ENCODE data around the gene SLC12A3. TPM values are rescaled to one million over a fixed set of nuclear protein-coding genes. Genes with fewer than 3 reads are reported as not detected.

Gene SLC12A3
- total and polyA plus RNA-seq, 2 experiments from 2014 or later: not detected

GRCh38 chr16:56855201-56855600 is 9.8 kb upstream of the SLC12A3 start:
- H3K79me2 ChIP-seq: no peaks in the 10 kb centered on the region
- DNase-seq (ENCODE audit: low spot score): no peak
- H3K27me3 ChIP-seq: no peaks in the 10 kb centered on the region
- no peak overlapping the region for H2AFZ ChIP-seq
- H3K9me2 ChIP-seq (replicated peaks; ENCODE audit: insufficient read depth): no peaks in the 10 kb centered on the region
- no peak overlapping the region for H3K27ac ChIP-seq
- no peaks in the 10 kb centered on the region for H4K20me1 ChIP-seq (ENCODE audit: insufficient read depth, poor library complexity, severe bottlenecking)
- TF ChIP-seq EZH2 (IDR thresholded peaks at IDR 0.05; ENCODE audit: borderline replicate concordance): no peak
- TF ChIP-seq CTCF (IDR thresholded peaks at IDR 0.05; ENCODE audit: poor library complexity): no peak
- no peak for TF ChIP-seq EZH2phosphoT487 (IDR thresholded peaks at IDR 0.05; ENCODE audit: low read depth, severe bottlenecking, unreplicated experiment)
- H3K36me3 ChIP-seq (replicated peaks; ENCODE audit: insufficient read depth, low read depth): no peaks in the 10 kb centered on the region
- WGBS (ENCODE audit: low lambda C conversion rate, missing lambda C conversion rate): 98% methylated on average over 6 of the region's 6 CpGs
- peaks cover 14% of the 10 kb centered on the region for H3K4me1 ChIP-seq (ENCODE audit: insufficient read depth)
- H3K4me3 ChIP-seq: no peak overlapping the region
- no peaks in the 10 kb centered on the region for H3K9me3 ChIP-seq (ENCODE audit: low read depth)
- no peak overlapping the region for H3K4me2 ChIP-seq

GRCh38 chr16:56855946-56856345 is 9.1 kb upstream of the SLC12A3 start:
- no peaks in the 10 kb centered on the region for H4K20me1 ChIP-seq (ENCODE audit: insufficient read depth, poor library complexity, severe bottlenecking)
- H3K36me3 ChIP-seq (replicated peaks; ENCODE audit: insufficient read depth, low read depth): no peaks in the 10 kb centered on the region
- DNase-seq (ENCODE audit: low spot score): no peak
- H3K27ac ChIP-seq: peak overlapping the region; percentile 55
- H3K4me1 ChIP-seq (ENCODE audit: insufficient read depth): peaks cover 18% of the 10 kb centered on the region
- no peaks in the 10 kb centered on the region for H3K9me3 ChIP-seq (ENCODE audit: low read depth)
- no peaks in the 10 kb centered on the region for H3K79me2 ChIP-seq
- no peak overlapping the region for H2AFZ ChIP-seq
- TF ChIP-seq EZH2phosphoT487 (IDR thresholded peaks at IDR 0.05; ENCODE audit: low read depth, severe bottlenecking, unreplicated experiment) (no peak), EZH2 (IDR thresholded peaks at IDR 0.05; ENCODE audit: borderline replicate concordance) (no peak), CTCF (IDR thresholded peaks at IDR 0.05; ENCODE audit: poor library complexity) (no peak)
- H3K27me3 ChIP-seq: no peaks in the 10 kb centered on the region
- WGBS (ENCODE audit: low lambda C conversion rate, missing lambda C conversion rate): 56% methylated on average over 4 of the region's 4 CpGs
- H3K4me2 ChIP-seq: no peak overlapping the region
- H3K9me2 ChIP-seq (replicated peaks; ENCODE audit: insufficient read depth): no peaks in the 10 kb centered on the region
- no peak overlapping the region for H3K4me3 ChIP-seq

GRCh38 chr16:56856876-56857447 is 8.0 kb upstream of the SLC12A3 start:
- H3K36me3 ChIP-seq (replicated peaks; ENCODE audit: insufficient read depth, low read depth): no peaks in the 10 kb centered on the region
- TF ChIP-seq CTCF (IDR thresholded peaks at IDR 0.05; ENCODE audit: poor library complexity) (no peak), EZH2phosphoT487 (IDR thresholded peaks at IDR 0.05; ENCODE audit: low read depth, severe bottlenecking, unreplicated experiment) (no peak), EZH2 (IDR thresholded peaks at IDR 0.05; ENCODE audit: borderline replicate concordance) (no peak)
- H3K4me3 ChIP-seq: no peak overlapping the region
- 48% methylated on average over 6 of the region's 6 CpGs for WGBS (ENCODE audit: low lambda C conversion rate, missing lambda C conversion rate)
- H3K27me3 ChIP-seq: no peaks in the 10 kb centered on the region
- H3K4me2 ChIP-seq: peak overlapping the region; percentile 28
- peaks cover 27% of the 10 kb centered on the region for H3K4me1 ChIP-seq (ENCODE audit: insufficient read depth)
- H3K9me2 ChIP-seq (replicated peaks; ENCODE audit: insufficient read depth): no peaks in the 10 kb centered on the region
- DNase-seq (ENCODE audit: low spot score): peak; percentile 57
- H3K79me2 ChIP-seq: no peaks in the 10 kb centered on the region
- H2AFZ ChIP-seq: no peak overlapping the region
- peak overlapping the region; percentile 55 for H3K27ac ChIP-seq
- H4K20me1 ChIP-seq (ENCODE audit: insufficient read depth, poor library complexity, severe bottlenecking): no peaks in the 10 kb centered on the region
- no peaks in the 10 kb centered on the region for H3K9me3 ChIP-seq (ENCODE audit: low read depth)

All from hepatocyte (in vitro differentiated cells).